Bronchial epithelial cell (primary cell): Measurements from ENCODE around the gene KRTAP10-2. TPM values are rescaled to one million over a fixed set of nuclear protein-coding genes. Genes with fewer than 3 reads are reported as not detected.
"Not testable (repeated sequence)": the region's sequence is repeated elsewhere in the genome, so short reads cannot be mapped to it uniquely, and the experiment has no call there.

Experiments
- DNase-seq: peaks from one replicate; pipeline ENCODE4 v3.0.0-alpha.2; 2010; ENCODE audit warnings: low read depth
- FAIRE-seq: peaks from 2 replicates; lab custom pipeline; 2011; peaks lifted over from hg19 to GRCh38; lab: Jason Lieb, UNC
- H3K27me3 ChIP-seq: 2 replicates; pipeline ENCODE4 v1.5.1; 2011; ENCODE audit warnings: low read length; ENCODE audit not compliant: control insufficient read depth, insufficient read depth
- H3K36me3 ChIP-seq: 2 replicates; pipeline ENCODE4 v1.5.1; 2011; ENCODE audit warnings: low read length; ENCODE audit not compliant: control insufficient read depth, insufficient read depth
- H3K4me3 ChIP-seq: 2 replicates; pipeline ENCODE4 v1.5.1; 2011; ENCODE audit warnings: mild to moderate bottlenecking, low read depth, low read length, control low read depth
- total RNA-seq: library from RNA; depleted of rRNA; stranded (reverse); fragments of >200 nt; gene quantifications from 2 replicates; pipeline ENCODE4 v1.2.1, GENCODE V29; 2014
- TF ChIP-seq, protein P1 (sequence below): IDR thresholded peaks from 2 replicates; pipeline ENCODE4 v1.5.1; 2011; ENCODE audit warnings: mild to moderate bottlenecking, moderate library complexity, low read length, control low read depth, inconsistent platforms; ENCODE audit not compliant: insufficient read depth, severe bottlenecking

KRTAP10-2 gene
- total RNA-seq, 1 donor from 2014 or later = not detected

DNA sequence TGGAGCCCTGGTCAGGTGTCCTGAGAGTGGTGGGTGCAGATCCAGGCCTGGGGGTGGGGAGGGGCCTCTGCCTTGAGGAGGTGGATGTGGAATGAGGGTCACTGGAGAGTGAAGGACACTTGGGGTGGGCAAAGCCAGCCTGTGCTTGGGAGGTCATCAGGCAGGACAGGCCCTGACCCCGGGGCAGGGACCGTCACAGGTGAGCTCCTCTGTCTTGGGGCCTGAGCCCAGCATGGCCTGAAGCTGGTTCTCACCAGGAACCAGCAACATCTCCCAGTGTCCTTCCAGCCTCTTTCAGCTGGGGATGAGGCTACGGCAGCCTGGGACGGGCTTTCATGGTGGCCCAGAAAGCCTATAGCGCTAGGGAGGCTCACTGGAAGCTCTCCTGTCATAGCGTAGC lies 831 bp upstream of the KRTAP10-2 start:
- FAIRE-seq (no peak), DNase-seq (no peak)
- Histone ChIP-seq H3K27me3 (no peaks in the 10 kb centered on the region), H3K4me3 (no peak overlapping the region), H3K36me3 (no peaks in the 10 kb centered on the region)
- TF ChIP-seq, protein P1, sequence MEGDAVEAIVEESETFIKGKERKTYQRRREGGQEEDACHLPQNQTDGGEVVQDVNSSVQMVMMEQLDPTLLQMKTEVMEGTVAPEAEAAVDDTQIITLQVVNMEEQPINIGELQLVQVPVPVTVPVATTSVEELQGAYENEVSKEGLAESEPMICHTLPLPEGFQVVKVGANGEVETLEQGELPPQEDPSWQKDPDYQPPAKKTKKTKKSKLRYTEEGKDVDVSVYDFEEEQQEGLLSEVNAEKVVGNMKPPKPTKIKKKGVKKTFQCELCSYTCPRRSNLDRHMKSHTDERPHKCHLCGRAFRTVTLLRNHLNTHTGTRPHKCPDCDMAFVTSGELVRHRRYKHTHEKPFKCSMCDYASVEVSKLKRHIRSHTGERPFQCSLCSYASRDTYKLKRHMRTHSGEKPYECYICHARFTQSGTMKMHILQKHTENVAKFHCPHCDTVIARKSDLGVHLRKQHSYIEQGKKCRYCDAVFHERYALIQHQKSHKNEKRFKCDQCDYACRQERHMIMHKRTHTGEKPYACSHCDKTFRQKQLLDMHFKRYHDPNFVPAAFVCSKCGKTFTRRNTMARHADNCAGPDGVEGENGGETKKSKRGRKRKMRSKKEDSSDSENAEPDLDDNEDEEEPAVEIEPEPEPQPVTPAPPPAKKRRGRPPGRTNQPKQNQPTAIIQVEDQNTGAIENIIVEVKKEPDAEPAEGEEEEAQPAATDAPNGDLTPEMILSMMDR = no peak

DNA sequence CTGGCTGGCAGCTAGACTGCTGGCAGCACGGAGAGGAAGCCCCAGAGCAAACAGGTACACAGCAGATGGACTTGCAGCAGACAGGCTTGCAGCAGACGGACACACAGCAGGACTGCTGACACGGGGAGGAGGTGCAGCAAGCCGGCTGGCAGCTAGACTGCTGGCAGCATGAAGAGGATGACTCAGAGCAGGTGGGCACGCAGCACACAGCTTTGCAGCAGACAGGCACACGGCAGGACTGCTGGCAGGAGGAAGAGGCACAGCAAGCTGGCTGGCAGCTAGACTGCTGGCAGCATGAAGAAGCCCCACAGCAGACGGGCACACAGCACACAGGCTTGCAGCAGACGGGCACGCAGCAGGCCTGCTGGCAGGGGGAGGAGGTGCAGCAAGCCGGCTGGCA lies 498 bp downstream of the KRTAP10-2 start:
- TF ChIP-seq, protein P1 = no peak
- no peak for FAIRE-seq
- Histone ChIP-seq H3K4me3 (no peak overlapping the region), H3K36me3 (no peaks in the 10 kb centered on the region), H3K27me3 (no peaks in the 10 kb centered on the region)
- no peak for DNase-seq

DNA sequence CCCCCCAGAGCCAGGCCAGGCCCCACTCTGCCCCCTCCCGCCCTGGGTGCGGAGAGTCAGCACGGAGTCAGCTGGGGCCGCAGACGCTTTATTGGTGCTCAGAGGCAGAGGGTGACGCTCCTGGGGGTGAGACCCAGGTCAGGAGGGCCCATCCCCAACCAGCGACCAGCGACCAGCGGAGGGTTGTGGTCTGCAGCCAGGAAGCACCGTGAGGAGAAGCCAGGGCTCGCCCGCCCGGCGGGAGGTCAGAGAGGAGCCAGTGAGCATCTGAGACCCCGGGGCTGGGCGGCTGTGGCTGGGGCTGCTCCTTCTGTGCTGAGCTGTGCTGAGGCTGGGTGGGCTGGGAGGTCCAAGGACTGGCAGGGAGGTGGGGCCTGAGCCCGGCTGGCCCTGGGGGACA lies 1.0 kb downstream of the KRTAP10-2 start:
- FAIRE-seq, H3K27me3 ChIP-seq, DNase-seq, H3K36me3 ChIP-seq, H3K4me3 ChIP-seq: not testable (repeated sequence)

DNA sequence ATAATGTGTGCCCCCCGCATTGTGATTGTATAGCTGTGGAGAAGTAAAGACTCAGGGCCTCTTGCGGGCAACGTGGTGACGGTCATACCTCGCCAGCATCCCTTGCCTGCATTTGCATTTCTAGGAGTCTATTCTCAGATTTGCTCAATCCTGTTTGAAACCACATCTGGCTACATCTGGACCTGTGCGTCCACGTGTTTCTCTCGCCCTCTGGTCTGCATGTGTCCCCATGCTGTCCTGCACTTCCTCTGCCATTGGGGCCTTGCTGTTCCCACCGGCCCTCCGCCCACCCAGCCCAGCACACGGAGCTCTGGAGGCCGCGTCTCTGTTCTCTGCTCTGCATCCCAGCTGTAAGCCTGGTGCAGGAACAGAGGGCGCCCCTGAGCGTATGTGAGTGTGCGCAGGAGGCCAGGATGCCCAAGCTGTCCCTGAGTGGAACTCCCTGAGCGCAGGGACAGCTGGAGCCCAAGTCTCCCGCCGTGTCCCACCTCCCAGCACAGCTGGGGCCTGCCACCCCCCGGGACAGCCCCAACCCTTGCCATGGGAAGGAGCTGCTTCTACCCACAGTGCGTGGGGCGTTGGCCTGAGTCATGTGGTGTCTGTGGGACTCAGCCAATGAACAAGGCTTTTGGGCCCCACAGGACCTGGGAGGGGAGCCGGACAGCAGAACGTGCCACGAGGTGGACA lies 1.6 kb downstream of the KRTAP10-2 start:
- no peaks in the 10 kb centered on the region for H3K36me3 ChIP-seq
- DNase-seq = no peak
- H3K27me3 ChIP-seq = no peaks in the 10 kb centered on the region
- H3K4me3 ChIP-seq = no peak overlapping the region
- TF ChIP-seq, protein P1 = no peak
- no peak for FAIRE-seq

DNA sequence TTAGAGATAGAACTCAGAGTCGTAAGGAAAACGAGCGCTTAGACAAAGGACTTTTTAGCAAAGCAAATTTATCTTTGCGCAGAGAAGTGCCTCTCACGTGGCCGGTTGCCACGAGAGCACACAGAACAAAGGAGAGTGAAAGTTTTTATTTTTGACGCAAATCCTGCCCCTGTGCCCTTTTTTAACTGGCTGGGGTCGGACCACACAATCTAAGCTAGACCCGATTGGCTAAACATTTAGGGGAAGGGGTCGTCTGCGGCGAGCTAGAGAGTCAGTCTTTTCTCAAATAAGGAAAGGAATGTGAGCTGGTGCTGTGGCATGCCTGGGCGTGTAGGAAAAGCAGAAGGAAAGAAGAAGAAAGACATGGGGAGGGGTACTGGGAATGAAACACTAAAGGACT lies 2.4 kb downstream of the KRTAP10-2 start:
- peak; percentile 7 for DNase-seq
- TF ChIP-seq, protein P1 = no peak
- peak overlapping the region; percentile 8 for H3K4me3 ChIP-seq
- H3K36me3 ChIP-seq = no peaks in the 10 kb centered on the region
- H3K27me3 ChIP-seq = no peaks in the 10 kb centered on the region
- FAIRE-seq = no peak

DNA sequence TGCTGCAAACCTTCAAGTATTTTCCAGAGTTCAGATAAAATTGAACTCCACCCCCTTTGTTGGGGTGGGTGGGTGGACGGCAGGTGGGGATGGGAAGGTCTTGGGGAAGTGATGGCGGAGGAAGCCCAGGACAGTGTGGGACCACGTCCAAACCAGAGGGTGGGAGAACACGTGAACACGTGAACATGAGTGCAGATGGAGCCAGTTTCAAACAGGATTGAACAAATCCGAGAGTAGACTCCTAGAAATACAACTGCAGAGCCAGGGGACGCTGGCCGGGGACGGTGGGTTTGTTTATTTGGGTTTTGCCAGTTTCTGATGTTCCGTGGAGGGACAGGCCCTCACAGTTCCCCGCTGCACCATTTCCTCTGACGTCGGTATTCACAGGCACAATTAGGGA lies 2.9 kb downstream of the KRTAP10-2 start:
- Histone ChIP-seq H3K27me3 (no peaks in the 10 kb centered on the region), H3K4me3 (no peak overlapping the region)
- DNase-seq = no peak

More for the DNA sequence above, 2.9 kb downstream of the KRTAP10-2 start:
- no peaks in the 10 kb centered on the region for H3K36me3 ChIP-seq
- no peak for FAIRE-seq
- TF ChIP-seq, protein P1 = no peak
